Activated CD8-positive, alpha-beta memory T cell treated with anti-CD3 and anti-CD28 coated beads, Interleukin-2, amount 50 U/mL, for 24 hours (primary cell): ENCODE measurements around the gene PPARGC1A.

Experiments
- DNase-seq: peaks from one replicate; pipeline ENCODE4 v3.0.0-alpha.2; 2020; ENCODE audit errors: extremely low read depth

Gene PPARGC1A, protein sequence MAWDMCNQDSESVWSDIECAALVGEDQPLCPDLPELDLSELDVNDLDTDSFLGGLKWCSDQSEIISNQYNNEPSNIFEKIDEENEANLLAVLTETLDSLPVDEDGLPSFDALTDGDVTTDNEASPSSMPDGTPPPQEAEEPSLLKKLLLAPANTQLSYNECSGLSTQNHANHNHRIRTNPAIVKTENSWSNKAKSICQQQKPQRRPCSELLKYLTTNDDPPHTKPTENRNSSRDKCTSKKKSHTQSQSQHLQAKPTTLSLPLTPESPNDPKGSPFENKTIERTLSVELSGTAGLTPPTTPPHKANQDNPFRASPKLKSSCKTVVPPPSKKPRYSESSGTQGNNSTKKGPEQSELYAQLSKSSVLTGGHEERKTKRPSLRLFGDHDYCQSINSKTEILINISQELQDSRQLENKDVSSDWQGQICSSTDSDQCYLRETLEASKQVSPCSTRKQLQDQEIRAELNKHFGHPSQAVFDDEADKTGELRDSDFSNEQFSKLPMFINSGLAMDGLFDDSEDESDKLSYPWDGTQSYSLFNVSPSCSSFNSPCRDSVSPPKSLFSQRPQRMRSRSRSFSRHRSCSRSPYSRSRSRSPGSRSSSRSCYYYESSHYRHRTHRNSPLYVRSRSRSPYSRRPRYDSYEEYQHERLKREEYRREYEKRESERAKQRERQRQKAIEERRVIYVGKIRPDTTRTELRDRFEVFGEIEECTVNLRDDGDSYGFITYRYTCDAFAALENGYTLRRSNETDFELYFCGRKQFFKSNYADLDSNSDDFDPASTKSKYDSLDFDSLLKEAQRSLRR

DNA sequence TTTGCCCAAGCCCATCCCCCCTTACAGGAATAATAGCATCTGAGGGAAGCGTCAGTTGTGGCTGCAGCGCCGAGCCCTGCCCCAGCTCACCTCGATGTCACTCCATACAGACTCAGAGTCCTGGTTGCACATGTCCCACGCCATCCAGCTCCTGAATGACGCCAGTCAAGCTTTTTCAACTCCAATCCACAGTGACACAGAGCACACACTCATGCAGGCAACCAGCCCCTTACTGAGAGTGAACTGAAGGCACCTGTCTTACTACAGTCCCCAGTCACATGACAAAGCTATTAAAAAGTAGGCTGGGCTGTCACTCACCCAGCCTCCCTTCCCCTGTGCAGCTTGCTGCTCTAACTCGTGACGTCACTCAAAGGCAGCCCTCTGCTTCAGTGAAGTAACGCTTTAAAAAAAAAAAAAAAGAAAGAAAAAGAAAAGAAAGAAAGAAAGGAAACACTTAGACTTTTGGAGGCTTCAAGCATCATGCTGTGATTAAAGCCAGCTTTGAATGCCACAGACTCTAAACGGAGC lies at the start of gene PPARGC1A:
PPARGC1A (minus strand) TSS at position 234 of the 528 bp plus-strand sequence; CDS start at position 144, 90 bp downstream.
- no peak for DNase-seq

- no peak for DNase-seq
Measured at GRCh38 chr4:23938796-23939195, 48.9 kb upstream of the PPARGC1A start.

GRCh38 chr4:23937173-23937572 lies 47.3 kb upstream of the PPARGC1A start:
- DNase-seq, result no peak

- no peak for DNase-seq
Measured at GRCh38 chr4:23934915-23935314, 45.1 kb upstream of the PPARGC1A start.

DNA sequence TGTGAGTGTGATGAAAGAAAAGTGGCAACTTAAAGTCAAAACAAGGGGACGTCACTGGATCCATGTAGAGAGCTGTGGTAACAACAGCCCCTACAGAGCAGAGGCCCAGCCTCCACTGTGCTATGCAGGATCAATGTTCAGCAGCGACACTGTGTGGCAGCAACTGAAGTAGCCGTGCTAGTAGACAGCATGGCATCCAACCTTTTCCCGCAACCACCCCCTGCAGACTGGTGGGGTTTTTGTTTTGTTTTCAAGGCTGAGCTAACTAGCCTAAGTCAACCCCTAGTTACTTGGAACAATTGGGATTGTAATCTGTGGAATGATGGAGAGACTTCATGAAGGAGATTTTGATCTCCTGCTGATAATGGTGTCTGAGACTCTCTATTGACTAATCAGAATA lies 44.4 kb upstream of the PPARGC1A start:
- no peak for DNase-seq

- no peak for DNase-seq
Measured at GRCh38 chr4:23932901-23933308, 43.1 kb upstream of the PPARGC1A start.

DNA sequence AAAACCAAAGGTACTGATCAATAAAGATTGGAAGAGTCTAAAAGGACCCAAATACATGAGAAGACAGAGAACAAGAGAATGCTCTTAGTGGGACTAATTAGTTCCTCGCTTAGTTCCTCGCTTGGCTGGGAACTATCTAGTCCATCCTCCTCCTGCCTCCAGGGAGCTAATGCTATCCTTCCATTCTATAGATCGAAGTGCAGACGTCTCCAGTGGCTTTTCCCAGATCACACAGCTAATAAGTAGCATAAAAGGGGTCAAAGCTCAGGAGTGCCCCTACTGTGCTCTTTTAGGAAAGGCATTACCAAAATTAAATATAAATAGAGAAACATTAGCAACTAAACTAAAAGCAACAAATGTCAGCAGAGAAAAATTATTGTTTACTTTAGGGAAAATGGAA lies 42.3 kb upstream of the PPARGC1A start:
- no peak for DNase-seq

- no peak for DNase-seq
Measured at GRCh38 chr4:23931489-23931830, 41.6 kb upstream of the PPARGC1A start.

DNA sequence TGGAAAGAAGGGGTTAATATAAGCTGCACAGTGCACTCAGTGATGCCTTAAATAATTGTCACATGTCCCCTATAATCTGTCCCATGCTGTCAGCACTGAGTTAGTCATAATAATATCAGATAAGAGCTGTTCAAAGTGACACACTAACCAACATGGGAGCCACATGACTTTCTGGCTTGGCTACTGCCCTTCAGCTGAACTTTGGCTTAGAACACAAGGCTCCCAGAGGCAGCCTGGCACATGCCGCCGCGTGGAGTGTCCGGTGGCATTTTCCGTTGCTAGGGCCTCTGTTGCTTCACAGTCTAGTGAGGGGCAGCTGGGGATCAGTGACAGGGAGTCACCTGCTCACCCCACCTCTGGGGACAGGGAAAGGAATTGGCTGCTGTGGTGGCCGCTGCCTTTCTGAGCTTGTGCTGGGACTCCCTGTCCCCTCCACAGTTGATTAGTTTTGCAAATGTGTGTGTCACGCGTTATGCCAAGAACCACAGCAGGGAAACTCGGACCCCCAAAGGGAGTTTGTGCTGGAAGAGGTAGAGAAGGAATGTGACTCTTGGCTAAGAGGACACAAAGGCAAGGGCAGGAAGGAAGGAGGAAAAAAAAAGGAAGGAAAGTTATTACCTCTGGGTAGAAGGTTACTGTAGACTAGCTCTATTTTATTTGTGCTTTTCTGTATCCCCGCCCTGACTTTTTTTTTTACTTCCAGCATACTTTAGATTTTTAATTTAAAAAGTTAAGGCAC lies 41.1 kb upstream of the PPARGC1A start:
- no peak for DNase-seq

DNA sequence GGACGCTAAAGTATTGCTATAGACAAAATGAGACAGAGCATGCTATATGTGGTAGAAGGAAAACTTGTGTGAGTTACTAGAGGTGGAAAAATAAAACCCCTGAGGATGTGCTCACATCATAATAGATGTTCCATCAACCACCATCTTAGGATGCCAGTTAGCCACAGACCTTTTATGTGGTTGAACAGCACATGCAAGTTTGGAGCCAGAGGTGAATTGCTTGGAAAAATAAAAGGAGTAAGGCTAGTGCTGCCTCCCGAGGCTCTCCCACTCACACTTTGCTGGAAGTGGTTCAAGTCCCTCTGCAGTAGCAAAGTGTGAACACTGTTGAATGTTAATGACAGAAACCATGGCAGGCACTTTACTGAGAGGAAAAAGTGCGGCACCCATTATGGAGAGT lies 39.4 kb upstream of the PPARGC1A start:
- no peak for DNase-seq

DNA sequence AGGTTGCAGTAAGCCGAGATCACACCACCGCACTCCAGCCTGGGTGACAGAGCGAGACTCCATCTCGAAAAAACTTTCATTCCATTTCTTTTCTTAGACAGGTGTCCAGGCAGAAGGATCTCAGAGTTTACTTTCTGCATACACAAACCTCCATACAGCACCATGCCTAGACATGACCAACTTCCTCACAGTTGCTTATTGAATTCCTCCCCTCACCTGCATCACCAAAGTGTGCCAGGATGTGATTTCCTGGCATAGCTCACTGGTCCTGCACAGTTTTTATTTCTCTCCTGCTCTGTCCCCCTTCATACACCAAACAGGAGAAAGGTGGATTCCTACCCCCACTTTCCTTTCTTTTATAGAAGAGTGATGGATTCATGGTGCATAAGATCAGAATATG lies 34.7 kb upstream of the PPARGC1A start:
- DNase-seq, result no peak

DNA sequence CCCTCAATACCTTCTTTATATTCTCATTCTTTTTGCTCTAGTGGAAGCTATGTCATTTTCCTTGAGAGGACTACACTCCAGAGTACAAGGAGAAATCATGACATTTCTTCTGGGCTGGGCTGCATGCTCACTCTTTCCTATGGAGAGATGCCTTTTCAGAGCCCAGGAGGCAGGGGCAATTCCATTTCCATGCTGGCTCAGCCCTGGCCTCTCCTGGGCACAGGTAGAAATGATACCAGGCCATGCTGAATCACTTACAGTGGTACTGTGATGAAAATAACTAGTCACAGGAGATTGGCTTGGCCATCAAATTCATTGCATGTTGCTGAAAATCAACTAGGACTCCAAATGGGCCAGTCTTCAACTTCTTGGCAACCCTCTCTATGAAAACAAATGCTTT lies 34.0 kb upstream of the PPARGC1A start:
- no peak for DNase-seq

DNA sequence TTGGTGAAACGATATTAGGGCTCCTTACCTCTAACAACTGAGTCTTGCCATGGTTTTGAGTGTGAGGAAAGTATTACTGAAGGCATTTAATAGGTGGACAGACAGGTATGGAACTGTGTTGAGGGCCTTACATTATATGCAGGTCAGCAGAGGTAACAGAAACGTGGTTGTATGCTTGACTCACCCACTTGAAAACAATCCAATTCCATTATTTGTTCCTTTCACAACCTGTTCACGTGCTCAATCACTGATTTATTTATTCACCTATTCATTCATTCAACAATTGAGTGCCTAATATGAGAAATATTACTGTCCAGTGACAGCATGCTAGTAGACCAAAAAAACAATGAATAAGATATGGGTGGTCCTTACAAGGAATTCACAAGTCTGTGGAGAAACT lies 33.3 kb upstream of the PPARGC1A start:
- DNase-seq, result no peak

GRCh38 chr4:23922541-23923111 lies 32.8 kb upstream of the PPARGC1A start:
- no peak for DNase-seq

GRCh38 chr4:23922013-23922412 lies 32.2 kb upstream of the PPARGC1A start:
- DNase-seq, result no peak

DNA sequence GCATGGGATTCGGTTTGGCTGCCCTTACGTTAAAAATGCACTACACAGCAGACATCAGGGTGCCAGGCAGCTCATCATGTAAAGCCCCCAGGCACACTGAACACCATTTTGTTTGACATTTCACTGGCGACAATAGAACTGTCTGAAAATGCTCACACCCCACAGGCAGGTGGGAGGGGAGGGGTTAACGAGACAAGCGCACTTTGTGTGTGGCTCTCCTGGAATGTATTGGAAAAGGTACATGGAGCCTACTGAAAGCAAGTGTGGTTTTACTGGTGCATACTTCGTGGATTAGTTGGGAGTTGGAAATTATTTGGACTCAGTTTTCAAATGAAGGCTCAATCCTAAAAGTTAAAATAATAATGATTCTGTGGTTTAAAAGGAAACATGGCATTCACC lies 31.6 kb upstream of the PPARGC1A start:
- DNase-seq, result no peak

- no peak for DNase-seq
Measured at GRCh38 chr4:23920716-23921446, 31.0 kb upstream of the PPARGC1A start.

DNA sequence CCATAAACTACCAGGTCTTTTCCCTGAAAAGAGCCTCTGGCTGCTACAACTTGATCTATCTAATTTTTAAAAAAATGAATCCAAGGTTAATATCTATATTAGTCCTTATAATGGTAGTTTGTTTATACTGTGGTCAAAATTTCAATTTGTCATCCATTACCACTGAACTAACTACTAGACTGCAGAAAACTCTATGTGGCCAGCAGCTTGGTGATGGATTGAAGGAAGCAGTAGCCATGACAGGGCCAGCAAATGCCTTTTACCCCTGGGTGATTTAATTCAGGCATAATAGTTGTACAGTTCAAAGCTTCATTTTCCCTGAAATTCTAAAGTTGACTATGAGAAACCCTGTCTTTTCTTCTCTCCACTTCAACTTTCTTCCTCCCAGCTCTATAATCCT lies 30.4 kb upstream of the PPARGC1A start:
- DNase-seq, result no peak

- DNase-seq, result no peak
Measured at GRCh38 chr4:23916282-23916681, 26.4 kb upstream of the PPARGC1A start.

GRCh38 chr4:23915459-23916132 lies 25.7 kb upstream of the PPARGC1A start:
- no peak for DNase-seq
